Activated CD4-positive, alpha-beta T cell treated with anti-CD3 and anti-CD28 coated beads, Interleukin-10, Interleukin-2, amounts not matched to agents 100 ng/mL and 50 ng/mL, durations not matched to agents 16 hours and 8 hours (primary cell): ENCODE results near the gene SLC25A22.
A peak's percentile ranks its signal among the peaks of the same experiment; 100 is the strongest.

Experiments used
- DNase-seq: peaks from one replicate; pipeline ENCODE4 v3.0.0-alpha.2; 2020

Gene SLC25A22

GRCh38 chr11:821512-822371, 23.7 kb upstream of the SLC25A22 start:
- DNase-seq = no peak

GRCh38 chr11:820655-821511, 22.8 kb upstream of the SLC25A22 start:
- DNase-seq = no peak

GRCh38 chr11:819943-820649, 22.0 kb upstream of the SLC25A22 start:
- peak; percentile 94 for DNase-seq

GRCh38 chr11:819129-819931, 21.2 kb upstream of the SLC25A22 start:
- peak; percentile 92 for DNase-seq

GRCh38 chr11:818396-819128, 20.5 kb upstream of the SLC25A22 start, which contains the start of gene PNPLA2:
Gene PNPLA2 (plus strand): TSS chr11:818914. CDS start chr11:819719, 805 bp downstream.
- DNase-seq = no peak

GRCh38 chr11:816433-816779, 18.3 kb upstream of the SLC25A22 start:
- no peak for DNase-seq

GRCh38 chr11:815675-816432, 17.8 kb upstream of the SLC25A22 start:
- no peak for DNase-seq

- no peak for DNase-seq
These were observed 15.5 kb upstream of the SLC25A22 start for GRCh38 chr11:813456-814096.

GRCh38 chr11:813072-813455, 15.0 kb upstream of the SLC25A22 start:
- no peak for DNase-seq

GRCh38 chr11:812390-812789, 14.3 kb upstream of the SLC25A22 start:
- no peak for DNase-seq

GRCh38 chr11:811446-812245, 13.6 kb upstream of the SLC25A22 start:
- DNase-seq = no peak

- DNase-seq = no peak
These were observed 12.0 kb upstream of the SLC25A22 start for GRCh38 chr11:810040-810567.

GRCh38 chr11:809287-810039, 11.4 kb upstream of the SLC25A22 start, which contains the start of gene RPLP2:
Gene RPLP2 (plus strand): TSS chr11:809967. CDS start chr11:810235, 268 bp downstream.
- peak; percentile 99 for DNase-seq

- DNase-seq = peak; percentile 79
These were observed 10.6 kb upstream of the SLC25A22 start for GRCh38 chr11:808427-809286.

- no peak for DNase-seq
These were observed 6.5 kb upstream of the SLC25A22 start for GRCh38 chr11:804599-804964.

- no peak for DNase-seq
These were observed 5.9 kb upstream of the SLC25A22 start for GRCh38 chr11:803770-804598.

- no peak for DNase-seq
These were observed 5.3 kb upstream of the SLC25A22 start for GRCh38 chr11:803467-803742.
